Thoracic aorta (tissue), 2 donors: ENCODE results near the gene LRRC28. TPM values are rescaled to one million over a fixed set of nuclear protein-coding genes. Genes with fewer than 3 reads are reported as not detected.

Experiments used
- ATAC-seq: fragments of 150-250 bp; one replicate; pipeline ENCODE4 v1.8.0; 2017; ENCODE audit warnings: low read depth; ENCODE audit not compliant: insufficient number of reproducible peaks, low FRiP score
- DNase-seq: peaks from one replicate; pipeline ENCODE4 v3.0.0-alpha.2; 2020; ENCODE audit warnings: low spot score
- H3K27ac ChIP-seq, 2 donors: fragments of 200-600 bp; sonication (generic); 1 replicate in 1 of 2; 2 replicates in 1 of 2; pipeline ENCODE4 v1.5.1; 2016; ENCODE audit warnings: mild to moderate bottlenecking in 2 of 2, moderate library complexity in 2 of 2
- H3K27me3 ChIP-seq: fragments of 200-600 bp; sonication (generic); replicated peaks from 2 replicates; pipeline ENCODE4 v1.6.0; 2016; ENCODE audit warnings: mild to moderate bottlenecking; ENCODE audit not compliant: insufficient read depth
- H3K36me3 ChIP-seq: fragments of 200-600 bp; sonication (generic); one replicate; pipeline ENCODE4 v1.5.1; 2016
- H3K4me1 ChIP-seq, 2 donors: fragments of 200-600 bp; sonication (generic); 1 replicate in 1 of 2; 2 replicates in 1 of 2; pipeline versions ENCODE4 v1.5.1 to v1.6.0; 2016; ENCODE audit warnings: low read depth in 2 of 2, mild to moderate bottlenecking in 1 of 2; ENCODE audit not compliant: control insufficient read depth in 1 of 2
- H3K4me3 ChIP-seq: fragments of 200-600 bp; sonication (generic); 2 replicates; pipeline ENCODE4 v1.5.1; 2016; ENCODE audit warnings: mild to moderate bottlenecking
- H3K9me3 ChIP-seq: fragments of 200-600 bp; sonication (generic); 2 replicates; pipeline ENCODE4 v1.5.1; 2016
- total RNA-seq, 2 donors: library from RNA; depleted of rRNA; stranded (reverse); fragments of >200 nt; gene quantifications; one replicate each; pipeline versions ENCODE4 v1.1.0 to v1.2.3, GENCODE V29; 2016
- TF ChIP-seq, protein P1 (sequence below): fragments of 200-600 bp; sonication (generic); IDR thresholded peaks from one replicate; pipeline ENCODE4 v1.5.1; 2019; ENCODE audit warnings: antibody characterized with exemption

Gene LRRC28
- total RNA-seq, 2 donors from 2014 or later: 30.1 to 35.3 TPM

- DNase-seq (no peak), ATAC-seq (no peak)
- H3K27me3 ChIP-seq: no peaks in the 10 kb centered on the region
- H3K9me3 ChIP-seq: no peaks in the 10 kb centered on the region
- peaks cover 16 to 21% of the 10 kb centered on the region in 2 donors for H3K4me1 ChIP-seq
- H3K4me3 ChIP-seq: no peak overlapping the region
- H3K27ac ChIP-seq: no peak overlapping the region
- TF ChIP-seq, protein P1, sequence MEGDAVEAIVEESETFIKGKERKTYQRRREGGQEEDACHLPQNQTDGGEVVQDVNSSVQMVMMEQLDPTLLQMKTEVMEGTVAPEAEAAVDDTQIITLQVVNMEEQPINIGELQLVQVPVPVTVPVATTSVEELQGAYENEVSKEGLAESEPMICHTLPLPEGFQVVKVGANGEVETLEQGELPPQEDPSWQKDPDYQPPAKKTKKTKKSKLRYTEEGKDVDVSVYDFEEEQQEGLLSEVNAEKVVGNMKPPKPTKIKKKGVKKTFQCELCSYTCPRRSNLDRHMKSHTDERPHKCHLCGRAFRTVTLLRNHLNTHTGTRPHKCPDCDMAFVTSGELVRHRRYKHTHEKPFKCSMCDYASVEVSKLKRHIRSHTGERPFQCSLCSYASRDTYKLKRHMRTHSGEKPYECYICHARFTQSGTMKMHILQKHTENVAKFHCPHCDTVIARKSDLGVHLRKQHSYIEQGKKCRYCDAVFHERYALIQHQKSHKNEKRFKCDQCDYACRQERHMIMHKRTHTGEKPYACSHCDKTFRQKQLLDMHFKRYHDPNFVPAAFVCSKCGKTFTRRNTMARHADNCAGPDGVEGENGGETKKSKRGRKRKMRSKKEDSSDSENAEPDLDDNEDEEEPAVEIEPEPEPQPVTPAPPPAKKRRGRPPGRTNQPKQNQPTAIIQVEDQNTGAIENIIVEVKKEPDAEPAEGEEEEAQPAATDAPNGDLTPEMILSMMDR: no peak
- no peaks in the 10 kb centered on the region for H3K36me3 ChIP-seq
These were observed 172.2 kb downstream of the LRRC28 start for GRCh38 chr15:99423186-99424130.

- H3K27ac ChIP-seq: peak overlapping the region in 1 of 2 donors; percentile 83
- no peaks in the 10 kb centered on the region for H3K27me3 ChIP-seq
- TF ChIP-seq, protein P1: no peak
- H3K4me3 ChIP-seq: no peak overlapping the region
- no peaks in the 10 kb centered on the region for H3K9me3 ChIP-seq
- no peak for DNase-seq
- peaks cover 16 to 21% of the 10 kb centered on the region in 2 donors for H3K4me1 ChIP-seq
- H3K36me3 ChIP-seq: no peaks in the 10 kb centered on the region
- no peak for ATAC-seq
These were observed 172.9 kb downstream of the LRRC28 start for GRCh38 chr15:99424131-99424571.

GRCh38 chr15:99424978-99425656 is 173.8 kb downstream of the LRRC28 start:
- no peaks in the 10 kb centered on the region for H3K36me3 ChIP-seq
- DNase-seq: peak; percentile 40
- TF ChIP-seq, protein P1: no peak
- H3K4me3 ChIP-seq: peak overlapping the region; percentile 34
- H3K27ac ChIP-seq: peak overlapping the region; percentile 76 to 83
- H3K27me3 ChIP-seq: no peaks in the 10 kb centered on the region
- no peaks in the 10 kb centered on the region for H3K9me3 ChIP-seq
- ATAC-seq: peak; percentile 88
- peaks cover 16 to 21% of the 10 kb centered on the region in 2 donors for H3K4me1 ChIP-seq

- peak overlapping the region; percentile 34 for H3K4me3 ChIP-seq
- peak overlapping the region; percentile 76 to 83 for H3K27ac ChIP-seq
- no peak for ATAC-seq
- TF ChIP-seq, protein P1: no peak
- H3K27me3 ChIP-seq: no peaks in the 10 kb centered on the region
- no peaks in the 10 kb centered on the region for H3K36me3 ChIP-seq
- no peak for DNase-seq
- peaks cover 16 to 21% of the 10 kb centered on the region in 2 donors for H3K4me1 ChIP-seq
- H3K9me3 ChIP-seq: no peaks in the 10 kb centered on the region
These were observed 174.5 kb downstream of the LRRC28 start for GRCh38 chr15:99425657-99426301.
